NCI-H2196 (cell line): ENCODE results near the gene PLXNA4.
"Not testable (repeated sequence)": the region's sequence is repeated elsewhere in the genome, so short reads cannot be mapped to it uniquely, and the experiment has no call there.

Source experiments
- DNase-seq: peaks from one replicate; lab custom pipeline; 2025; ENCODE audit not compliant: unreplicated experiment; lab: John Stamatoyannopoulos, UW

Gene PLXNA4, protein sequence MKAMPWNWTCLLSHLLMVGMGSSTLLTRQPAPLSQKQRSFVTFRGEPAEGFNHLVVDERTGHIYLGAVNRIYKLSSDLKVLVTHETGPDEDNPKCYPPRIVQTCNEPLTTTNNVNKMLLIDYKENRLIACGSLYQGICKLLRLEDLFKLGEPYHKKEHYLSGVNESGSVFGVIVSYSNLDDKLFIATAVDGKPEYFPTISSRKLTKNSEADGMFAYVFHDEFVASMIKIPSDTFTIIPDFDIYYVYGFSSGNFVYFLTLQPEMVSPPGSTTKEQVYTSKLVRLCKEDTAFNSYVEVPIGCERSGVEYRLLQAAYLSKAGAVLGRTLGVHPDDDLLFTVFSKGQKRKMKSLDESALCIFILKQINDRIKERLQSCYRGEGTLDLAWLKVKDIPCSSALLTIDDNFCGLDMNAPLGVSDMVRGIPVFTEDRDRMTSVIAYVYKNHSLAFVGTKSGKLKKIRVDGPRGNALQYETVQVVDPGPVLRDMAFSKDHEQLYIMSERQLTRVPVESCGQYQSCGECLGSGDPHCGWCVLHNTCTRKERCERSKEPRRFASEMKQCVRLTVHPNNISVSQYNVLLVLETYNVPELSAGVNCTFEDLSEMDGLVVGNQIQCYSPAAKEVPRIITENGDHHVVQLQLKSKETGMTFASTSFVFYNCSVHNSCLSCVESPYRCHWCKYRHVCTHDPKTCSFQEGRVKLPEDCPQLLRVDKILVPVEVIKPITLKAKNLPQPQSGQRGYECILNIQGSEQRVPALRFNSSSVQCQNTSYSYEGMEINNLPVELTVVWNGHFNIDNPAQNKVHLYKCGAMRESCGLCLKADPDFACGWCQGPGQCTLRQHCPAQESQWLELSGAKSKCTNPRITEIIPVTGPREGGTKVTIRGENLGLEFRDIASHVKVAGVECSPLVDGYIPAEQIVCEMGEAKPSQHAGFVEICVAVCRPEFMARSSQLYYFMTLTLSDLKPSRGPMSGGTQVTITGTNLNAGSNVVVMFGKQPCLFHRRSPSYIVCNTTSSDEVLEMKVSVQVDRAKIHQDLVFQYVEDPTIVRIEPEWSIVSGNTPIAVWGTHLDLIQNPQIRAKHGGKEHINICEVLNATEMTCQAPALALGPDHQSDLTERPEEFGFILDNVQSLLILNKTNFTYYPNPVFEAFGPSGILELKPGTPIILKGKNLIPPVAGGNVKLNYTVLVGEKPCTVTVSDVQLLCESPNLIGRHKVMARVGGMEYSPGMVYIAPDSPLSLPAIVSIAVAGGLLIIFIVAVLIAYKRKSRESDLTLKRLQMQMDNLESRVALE (N-terminal part only)

DNA sequence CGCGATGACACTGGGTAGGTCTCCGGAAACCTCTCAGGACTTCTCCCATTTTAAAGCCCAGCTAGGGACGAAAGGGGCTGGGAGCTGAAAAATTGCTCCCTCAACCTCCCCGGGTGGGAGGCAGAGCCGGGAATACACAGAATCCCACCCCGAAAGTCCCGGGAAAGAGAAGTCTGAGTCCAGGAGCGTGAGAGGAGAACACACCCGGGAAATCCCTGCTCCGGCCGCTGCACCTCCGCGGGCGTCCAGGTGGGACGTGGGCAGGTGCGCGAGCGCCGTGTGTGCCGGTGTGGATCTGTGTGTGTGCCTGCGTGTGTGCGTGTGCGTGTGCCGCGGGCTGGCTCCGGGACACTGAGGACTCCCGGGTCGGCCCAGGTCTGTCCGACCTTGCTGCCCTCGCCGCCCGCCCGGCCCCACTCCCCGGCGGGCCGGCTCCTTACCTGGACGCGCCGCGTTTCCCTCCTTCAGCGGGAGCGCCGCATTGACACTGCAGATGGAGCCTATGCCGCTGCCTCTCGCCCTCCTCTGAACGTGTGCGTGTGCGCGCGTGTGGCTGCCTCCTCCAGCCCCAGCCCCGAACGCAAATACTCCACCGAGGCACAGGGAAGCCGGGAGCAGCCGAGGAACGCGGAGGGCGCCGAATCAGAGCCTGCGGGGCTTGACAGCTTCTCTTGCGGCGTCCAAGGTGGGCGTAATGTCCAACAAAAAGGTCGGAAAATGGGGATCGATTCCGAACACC lies at the start of gene PLXNA4:
PLXNA4 (minus strand) TSS at position 489 of the 739 bp plus-strand sequence. CDS start 67,777 bp downstream, outside the sequence.
- DNase-seq, result no peak

DNA sequence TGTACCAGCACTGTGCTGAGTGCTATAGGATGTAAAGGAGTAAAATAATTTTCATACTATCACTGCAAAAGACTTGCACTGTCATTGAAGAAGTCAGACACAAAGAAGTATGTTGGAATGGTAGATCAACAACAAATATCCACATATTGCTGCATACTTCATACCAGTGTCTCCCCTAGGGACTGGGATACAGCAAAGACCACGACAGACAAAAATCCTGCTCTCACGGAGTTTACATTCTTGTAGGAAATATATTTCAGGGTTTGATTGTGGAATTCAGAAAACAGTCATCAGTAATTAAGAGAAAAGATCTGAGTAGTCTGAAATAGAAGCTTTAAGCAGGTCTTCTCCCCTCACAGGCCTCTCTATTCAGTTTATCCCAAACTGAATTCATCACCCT lies 49.4 kb upstream of the PLXNA4 start:
- DNase-seq, result no peak

- no peak for DNase-seq
These were observed 45.8 kb upstream of the PLXNA4 start for GRCh38 chr7:132622081-132622480.

DNA sequence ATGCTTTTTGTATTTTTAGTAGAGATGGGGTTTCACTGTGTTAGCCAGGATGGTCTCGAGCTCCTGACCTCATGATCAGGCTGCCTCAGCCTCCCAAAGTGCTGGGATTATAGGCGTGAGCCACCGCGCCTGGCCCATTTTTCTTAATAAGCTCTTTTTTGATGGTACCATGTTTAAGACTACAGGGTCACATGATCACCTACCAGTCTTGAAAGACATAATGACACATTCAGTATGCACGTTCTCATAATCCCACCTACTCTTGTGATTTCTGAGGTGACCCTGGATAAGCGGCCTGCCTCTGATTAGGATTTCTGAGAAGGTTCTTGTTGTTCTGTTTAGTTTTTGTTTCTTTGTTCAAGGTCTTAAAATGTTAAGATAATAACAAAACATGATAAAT lies 43.7 kb upstream of the PLXNA4 start:
- no peak for DNase-seq

GRCh38 chr7:132618956-132619305 lies 42.7 kb upstream of the PLXNA4 start:
- DNase-seq, result no peak

DNA sequence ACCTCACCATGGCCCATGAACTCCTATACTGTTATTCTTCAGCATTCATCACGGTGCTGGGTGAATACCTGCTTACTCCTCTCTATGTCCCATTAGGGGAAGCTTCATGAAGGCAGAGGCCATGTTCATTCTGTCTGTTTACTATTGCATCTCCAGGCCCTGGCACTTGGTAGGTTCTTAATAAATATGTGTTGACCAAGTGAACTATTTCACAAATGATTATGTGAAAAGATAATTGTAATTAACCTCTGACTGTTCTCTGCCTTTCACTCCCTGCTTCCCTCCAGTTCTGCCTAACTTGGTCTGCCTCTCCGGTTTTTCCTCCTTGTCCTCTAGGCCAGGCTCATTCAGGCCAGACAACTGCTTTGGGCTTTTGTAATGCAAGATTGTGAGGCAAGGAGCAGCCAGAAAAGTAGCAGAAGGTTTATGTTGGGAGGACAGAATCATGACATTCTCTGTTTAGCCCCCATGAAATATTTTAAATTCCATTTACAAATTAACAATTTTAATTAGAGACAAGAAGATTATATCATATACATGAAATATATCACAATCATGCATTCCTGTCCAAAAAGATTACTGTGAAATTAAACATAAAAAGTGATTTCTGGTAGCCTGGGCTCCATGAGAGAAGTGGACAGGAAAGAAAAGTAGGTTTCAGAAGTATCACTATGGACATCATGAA lies 42.1 kb upstream of the PLXNA4 start:
- no peak for DNase-seq

GRCh38 chr7:132614428-132615318 lies 38.4 kb upstream of the PLXNA4 start:
- no peak for DNase-seq

DNA sequence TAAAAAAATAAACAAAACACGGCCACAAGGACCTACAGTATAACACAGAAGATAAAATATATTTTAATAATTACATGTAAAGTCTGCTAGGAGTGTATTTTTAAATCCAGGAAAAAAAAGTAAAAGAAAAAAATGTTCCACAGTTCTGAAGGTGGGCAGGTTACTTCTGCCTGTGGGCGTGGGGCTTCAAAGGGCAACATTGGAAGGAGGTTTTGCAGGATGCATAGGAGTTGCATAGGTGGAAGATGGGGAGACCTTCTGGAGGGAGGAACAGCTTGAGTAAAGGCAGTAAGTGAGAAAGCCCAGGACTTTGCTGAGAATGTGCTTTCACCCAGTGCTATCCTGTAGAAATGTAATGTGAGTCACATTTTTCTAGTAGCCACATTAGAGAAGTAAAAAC lies 37.5 kb upstream of the PLXNA4 start:
- no peak for DNase-seq

DNA sequence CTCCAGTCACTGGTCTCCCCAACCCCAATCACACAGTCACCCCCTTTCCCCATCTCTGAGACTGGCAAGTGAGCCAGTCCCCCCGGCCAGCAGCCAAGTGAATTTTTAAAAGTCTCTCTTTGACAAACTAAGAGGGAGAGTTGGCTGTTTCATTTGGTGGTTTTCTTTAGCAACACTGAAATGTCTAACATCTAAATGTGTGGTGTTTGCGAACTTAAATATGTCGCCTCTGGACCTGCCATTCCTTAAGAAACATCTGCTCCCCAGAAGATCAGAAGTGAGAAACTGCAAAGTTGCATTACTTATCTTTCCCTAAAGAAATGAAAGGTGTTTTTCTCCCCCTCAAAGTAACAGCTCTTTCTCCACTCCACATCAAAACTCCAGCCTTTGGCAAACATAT lies 34.7 kb upstream of the PLXNA4 start:
- DNase-seq, result no peak

DNA sequence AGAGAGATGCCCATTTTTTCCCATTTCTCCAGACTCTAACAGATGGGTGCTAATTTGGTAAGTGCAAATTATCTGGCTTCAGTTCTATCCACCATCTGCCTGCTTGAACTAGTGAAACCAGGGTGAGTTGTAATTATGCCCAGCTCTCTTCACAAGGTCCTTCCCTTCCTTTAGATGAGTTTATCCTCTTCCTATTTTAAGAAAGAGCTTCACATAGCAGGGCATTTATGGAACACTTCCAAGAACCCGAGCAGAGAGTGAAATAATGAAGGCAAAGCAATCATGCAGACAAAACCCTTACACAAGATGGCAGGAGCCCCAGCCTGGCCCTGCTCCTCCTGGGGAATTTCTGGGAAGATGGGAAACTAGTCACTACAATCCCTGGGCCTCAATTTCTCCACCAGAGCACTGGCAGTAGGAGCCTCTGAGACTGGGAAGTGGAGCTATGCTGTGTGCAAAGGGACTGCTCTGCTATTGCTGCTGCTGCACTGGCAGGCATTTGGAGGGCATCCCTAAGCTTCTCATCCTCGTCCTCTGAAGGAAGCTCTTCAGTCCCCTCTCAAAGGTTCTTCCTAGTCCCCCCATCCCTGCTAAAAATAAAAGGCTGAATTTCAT lies 33.7 kb upstream of the PLXNA4 start:
- no peak for DNase-seq

GRCh38 chr7:132609222-132609621 lies 33.0 kb upstream of the PLXNA4 start:
- no peak for DNase-seq

- no peak for DNase-seq
These were observed 32.3 kb upstream of the PLXNA4 start for GRCh38 chr7:132608523-132608922.

DNA sequence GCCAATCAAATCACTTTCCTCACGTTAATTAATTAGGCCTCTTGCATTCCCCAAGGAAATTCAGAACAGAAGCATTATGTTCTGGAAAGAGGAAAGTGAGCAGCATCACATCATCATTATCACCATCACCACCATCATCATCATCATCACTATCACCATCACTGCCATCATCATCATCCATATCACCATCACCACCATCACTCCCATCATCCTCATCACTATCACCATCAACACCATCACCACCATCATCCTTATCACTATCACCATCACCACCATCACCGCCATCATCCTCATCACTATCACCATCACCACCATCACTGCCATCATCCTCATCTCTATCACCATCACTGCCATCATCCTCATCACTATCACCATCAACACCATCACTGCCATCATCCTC lies 31.4 kb upstream of the PLXNA4 start:
- DNase-seq, result no peak

GRCh38 chr7:132604121-132604520 lies 27.9 kb upstream of the PLXNA4 start:
- no peak for DNase-seq

DNA sequence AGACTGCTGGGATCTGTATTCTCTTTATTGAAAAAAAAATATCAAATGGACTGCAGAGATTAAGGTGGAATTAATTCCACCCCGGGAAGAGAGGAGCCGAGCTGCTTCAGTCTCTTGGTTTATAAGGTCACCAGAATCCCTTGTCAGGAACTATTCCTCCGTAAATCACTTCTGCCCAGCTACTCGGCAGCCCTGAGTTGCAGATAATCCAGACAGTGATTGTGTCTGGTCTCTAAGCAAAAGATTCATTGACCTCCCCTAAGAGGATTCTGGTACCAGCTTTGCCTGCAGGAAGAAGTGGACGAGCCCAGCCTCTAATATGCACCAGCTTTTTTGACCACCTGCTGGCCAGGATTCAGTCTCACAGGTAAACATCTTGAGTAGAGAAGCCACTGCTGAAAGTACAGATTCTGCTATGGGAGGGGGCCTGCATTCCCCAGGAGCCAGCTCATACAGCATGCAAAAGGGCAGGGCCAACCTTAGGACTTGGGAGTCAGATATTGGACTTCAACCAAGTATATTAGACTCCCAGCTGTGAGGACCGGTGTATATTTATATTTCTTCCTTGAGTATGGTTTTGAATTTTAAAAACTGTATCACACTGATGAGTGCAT lies 27.1 kb upstream of the PLXNA4 start:
- no peak for DNase-seq

GRCh38 chr7:132601783-132602182 lies 25.5 kb upstream of the PLXNA4 start:
- DNase-seq, result no peak

DNA sequence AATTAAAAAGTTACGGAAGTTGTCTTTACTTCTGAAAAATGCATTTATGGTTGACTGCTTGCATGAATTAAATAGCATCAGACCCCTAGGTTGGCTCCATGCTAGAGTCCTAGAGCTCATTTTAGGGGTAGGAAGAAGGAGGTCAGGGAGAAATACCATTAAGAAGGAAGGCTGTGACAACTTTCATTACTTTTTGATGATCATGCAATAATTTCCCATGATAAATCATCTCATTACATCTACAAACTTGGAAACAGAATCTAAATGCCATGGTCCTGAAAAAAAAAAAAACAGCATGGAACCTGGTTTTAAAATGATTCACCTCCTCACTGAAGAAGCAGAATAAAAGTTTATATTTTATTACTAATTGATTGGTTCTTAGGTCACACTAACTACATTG lies 20.3 kb upstream of the PLXNA4 start:
- no peak for DNase-seq

- not testable (repeated sequence) for DNase-seq
These were observed 18.5 kb upstream of the PLXNA4 start for GRCh38 chr7:132594741-132595140.
